Choroid plexus epithelial cell (primary cell): ENCODE results near the gene OR10D3.

ENCODE experiments used
- DNase-seq: peaks from one replicate; pipeline ENCODE4 v3.0.0-alpha.2; 2010; ENCODE audit warnings: low read depth
- H3K4me3 ChIP-seq: 2 replicates; pipeline ENCODE4 v1.5.1; 2011; ENCODE audit warnings: low read depth, mild to moderate bottlenecking, control low read depth, low read length, moderate library complexity
- CTCF ChIP-seq: conservative IDR thresholded peaks from 2 replicates; pipeline ENCODE4 v1.5.1; 2011; ENCODE audit warnings: low read depth, mild to moderate bottlenecking, control low read depth, inconsistent platforms, low read length, moderate library complexity

OR10D3 gene

GRCh38 chr11:124194293-124195188, 11.4 kb downstream of the OR10D3 start:
- TF ChIP-seq CTCF, result no peak
- no peak overlapping the region for H3K4me3 ChIP-seq
- DNase-seq, result peak; percentile 53

DNA sequence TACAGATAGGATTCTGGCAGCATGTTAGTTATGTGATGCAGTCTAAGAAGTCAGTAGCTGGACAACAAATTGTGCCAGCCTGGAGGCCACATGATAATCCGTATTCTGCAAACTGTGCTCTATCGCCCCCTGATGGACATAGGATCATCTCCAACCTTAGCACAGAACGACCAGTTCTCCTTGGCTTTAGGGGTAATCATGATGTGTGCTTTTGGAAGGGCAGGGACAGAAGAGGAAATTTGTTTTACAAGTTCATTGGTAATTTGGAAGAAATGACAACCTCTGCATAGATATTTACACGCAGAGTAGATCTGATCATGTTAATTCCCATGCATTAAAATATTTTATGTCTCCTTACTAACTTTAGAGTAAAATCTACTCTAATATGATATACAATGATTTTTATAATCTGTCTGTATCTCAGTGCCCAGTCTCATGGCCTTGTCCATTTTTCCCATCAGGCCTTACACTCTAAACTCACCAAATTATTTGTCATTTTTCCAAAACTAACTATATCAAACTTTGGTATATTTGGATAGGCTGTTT, 12.1 kb downstream of the OR10D3 start:
- TF ChIP-seq CTCF, result peak; percentile 92
- peak; percentile 85 for DNase-seq
- H3K4me3 ChIP-seq, result no peak overlapping the region

- no peak for DNase-seq
- TF ChIP-seq CTCF, result no peak
- H3K4me3 ChIP-seq, result no peak overlapping the region
Measured at GRCh38 chr11:124197999-124198398, 14.9 kb downstream of the OR10D3 start.

DNA sequence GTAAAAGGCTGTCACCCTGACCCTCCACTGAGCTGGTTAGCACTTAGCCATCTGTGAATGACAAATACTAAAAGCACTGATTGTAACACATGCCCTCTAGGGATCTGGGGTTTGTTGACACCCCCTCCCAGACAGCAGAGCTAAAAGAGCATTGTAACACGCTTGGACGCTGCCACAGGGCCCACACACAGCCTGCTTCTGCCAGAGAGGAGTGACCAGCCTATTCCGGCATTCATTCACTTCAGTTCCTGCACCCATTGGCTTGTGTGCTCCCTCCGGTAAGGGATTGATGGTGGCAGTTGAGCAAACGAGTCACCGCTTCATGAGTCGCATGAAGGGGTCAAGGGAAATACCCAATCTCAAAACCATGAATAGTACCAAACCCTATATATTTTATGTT, 15.8 kb downstream of the OR10D3 start:
- no peak overlapping the region for H3K4me3 ChIP-seq
- no peak for TF ChIP-seq CTCF
- no peak for DNase-seq

- no peak overlapping the region for H3K4me3 ChIP-seq
Measured at GRCh38 chr11:124199702-124200101, 16.6 kb downstream of the OR10D3 start.

DNA sequence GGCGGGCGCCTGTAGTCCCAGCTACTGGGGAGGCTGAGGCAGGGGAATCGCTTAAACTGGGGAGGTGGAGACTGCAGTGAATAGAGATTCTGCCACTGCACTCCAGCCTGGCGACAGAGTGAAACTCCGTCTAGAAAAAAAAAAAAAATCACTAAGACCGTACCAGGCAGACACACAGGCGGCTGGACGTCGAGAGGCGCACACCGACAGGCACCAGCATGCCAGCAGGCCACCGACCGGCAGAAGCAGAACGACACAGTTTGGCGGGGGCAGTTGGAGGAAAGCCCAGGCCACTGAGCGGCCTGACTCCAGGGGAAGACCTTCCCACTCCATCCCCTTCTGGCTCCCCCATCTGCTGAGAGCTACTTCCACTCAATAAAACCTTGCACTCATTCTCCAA, 17.5 kb downstream of the OR10D3 start:
- TF ChIP-seq CTCF, result no peak
- no peak for DNase-seq
- H3K4me3 ChIP-seq, result no peak overlapping the region

More at GRCh38 chr11:124199702-124200101, 16.6 kb downstream of the OR10D3 start:
- TF ChIP-seq CTCF, result no peak
- DNase-seq, result peak; percentile 36
